Measurements from ENCODE around the gene ATAD5.

The ATAD5 gene

GRCh38 chr17:30913955-30914354 lies 82.2 kb downstream of the ATAD5 start:
- no peak overlapping the region for H3K4me3 ChIP-seq (replicated peaks; ENCODE audit: low read depth, low read length)
- TF ChIP-seq CTCF (IDR thresholded peaks at IDR 0.05; ENCODE audit: low read length, missing control alignments) = no peak
- DNase-seq (ENCODE audit: low read depth) = no peak

GRCh38 chr17:30915833-30916611 lies 84.3 kb downstream of the ATAD5 start:
- H3K4me3 ChIP-seq (replicated peaks; ENCODE audit: low read depth, low read length) = no peak overlapping the region
- no peak for TF ChIP-seq CTCF (IDR thresholded peaks at IDR 0.05; ENCODE audit: low read length, missing control alignments)

GRCh38 chr17:30917050-30917449 lies 85.3 kb downstream of the ATAD5 start:
- H3K4me3 ChIP-seq (replicated peaks; ENCODE audit: low read depth, low read length) = no peak overlapping the region
- TF ChIP-seq CTCF (IDR thresholded peaks at IDR 0.05; ENCODE audit: low read length, missing control alignments) = no peak

More at GRCh38 chr17:30915833-30916611, 84.3 kb downstream of the ATAD5 start:
- DNase-seq (ENCODE audit: low read depth) = no peak

GRCh38 chr17:30920282-30920681 lies 88.5 kb downstream of the ATAD5 start:
- no peak overlapping the region for H3K4me3 ChIP-seq (replicated peaks; ENCODE audit: low read depth, low read length)
- peak; percentile 1 for TF ChIP-seq CTCF (IDR thresholded peaks at IDR 0.05; ENCODE audit: low read length, missing control alignments)
- DNase-seq (ENCODE audit: low read depth) = peak; percentile 29

More at GRCh38 chr17:30917050-30917449, 85.3 kb downstream of the ATAD5 start:
- no peak for DNase-seq (ENCODE audit: low read depth)

GRCh38 chr17:30920683-30921543 lies 89.1 kb downstream of the ATAD5 start:
- TF ChIP-seq CTCF (IDR thresholded peaks at IDR 0.05; ENCODE audit: low read length, missing control alignments) = no peak
- no peak overlapping the region for H3K4me3 ChIP-seq (replicated peaks; ENCODE audit: low read depth, low read length)
- no peak for DNase-seq (ENCODE audit: low read depth)

- TF ChIP-seq CTCF (IDR thresholded peaks at IDR 0.05; ENCODE audit: low read length, missing control alignments) = no peak
- H3K4me3 ChIP-seq (replicated peaks; ENCODE audit: low read depth, low read length) = peak within 1 kb of the TSS; percentile 30
- no peak for DNase-seq (ENCODE audit: low read depth)
Observed at GRCh38 chr17:30921544-30922196, 89.9 kb downstream of the ATAD5 start, which contains the start of gene ADAP2. ADAP2 (plus strand) TSS chr17:30921945; CDS start chr17:30922015, 70 bp downstream.
